ENCODE measurements around the gene MBLAC1.
"Not testable (repeated sequence)": the region's sequence is repeated elsewhere in the genome, so short reads cannot be mapped to it uniquely, and the experiment has no call there.

Gene MBLAC1

GRCh38 chr7:100124301-100125230, 2.2 kb upstream of the MBLAC1 start:
- no peak for DNase-seq

DNA sequence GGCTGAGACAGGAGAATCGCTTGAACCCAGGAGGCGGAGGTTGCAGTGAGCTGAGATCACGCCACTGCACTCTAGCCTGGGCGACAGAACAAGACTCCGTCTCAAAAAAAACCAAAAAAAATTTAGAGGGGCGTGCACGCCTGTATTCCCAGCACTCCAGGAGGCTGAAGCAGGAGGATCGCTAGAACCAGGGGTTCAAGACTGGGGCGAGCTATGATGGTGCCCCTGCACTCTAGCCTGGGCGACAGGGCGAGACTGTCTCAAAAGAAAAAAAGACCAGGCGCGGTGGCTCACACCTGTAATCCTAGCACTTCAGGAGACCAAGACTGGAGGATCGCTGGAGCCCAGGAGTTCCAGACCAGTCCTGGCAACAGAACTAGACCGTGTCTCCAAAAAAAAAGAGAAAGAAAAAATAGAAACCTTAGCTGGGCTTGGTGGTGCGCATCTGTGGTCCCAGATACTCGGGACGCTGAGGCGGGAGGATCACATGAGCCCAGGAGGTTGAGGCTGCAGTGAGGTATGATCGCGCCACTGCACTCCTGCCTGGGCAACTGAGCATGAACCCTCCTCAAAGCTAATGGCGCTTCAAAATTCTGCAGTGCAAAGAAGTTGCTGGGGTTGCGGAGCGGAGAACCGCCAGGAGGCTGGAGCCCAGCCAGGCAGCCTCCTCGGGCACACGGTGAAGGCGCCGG, 382 bp upstream of the MBLAC1 start:
- DNase-seq: no peak

DNA sequence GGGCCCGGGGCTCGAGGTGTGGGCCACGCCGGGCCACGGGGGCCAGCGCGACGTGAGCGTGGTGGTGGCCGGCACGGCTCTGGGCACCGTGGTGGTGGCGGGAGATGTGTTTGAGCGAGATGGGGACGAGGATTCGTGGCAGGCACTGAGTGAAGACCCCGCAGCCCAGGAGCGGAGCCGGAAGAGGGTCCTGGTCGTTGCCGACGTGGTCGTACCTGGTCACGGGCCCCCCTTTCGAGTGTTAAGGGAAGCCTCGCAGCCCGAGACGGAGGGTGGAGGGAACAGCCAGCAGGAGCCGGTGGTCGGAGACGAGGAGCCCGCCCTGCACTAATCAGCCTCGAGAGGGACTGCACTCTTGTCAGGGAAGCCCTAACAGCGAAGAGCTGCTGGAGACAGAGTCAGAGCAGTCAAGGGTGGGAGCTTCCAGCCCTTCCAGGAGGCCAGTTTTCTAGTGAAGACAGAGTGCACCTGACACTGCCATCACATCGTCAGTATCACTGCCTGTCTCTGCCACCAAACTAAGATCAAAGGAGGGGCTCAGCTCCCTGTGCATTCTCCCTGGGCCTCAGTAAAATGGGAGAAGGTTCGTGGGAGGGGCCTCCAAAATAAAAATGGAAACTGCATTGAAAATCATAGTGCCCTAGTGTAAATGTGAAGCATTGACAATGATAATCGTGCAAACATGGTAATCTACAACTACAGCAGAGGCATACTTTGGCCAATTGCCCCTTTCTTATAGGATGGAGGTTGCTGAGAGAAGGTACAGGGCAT, 1.3 kb downstream of the MBLAC1 start:
- no peak for DNase-seq

DNA sequence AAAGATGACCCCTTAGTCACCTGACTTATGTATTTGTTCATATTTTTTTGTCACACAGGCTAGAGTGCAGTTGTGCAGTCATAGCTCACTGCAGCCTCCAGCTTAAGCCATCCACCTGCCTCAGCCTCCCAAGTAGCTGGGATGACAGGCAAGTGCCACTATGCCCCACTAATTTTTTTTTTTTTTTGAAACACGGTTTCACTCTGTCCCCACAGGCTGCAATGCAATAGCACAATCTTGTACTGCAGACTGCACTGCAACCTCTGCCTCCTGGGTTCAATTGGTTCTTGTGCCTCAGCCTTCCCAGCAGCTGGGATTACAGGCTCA, 1.8 kb downstream of the MBLAC1 start:
- DNase-seq: no peak

GRCh38 chr7:100130220-100130607, 3.4 kb downstream of the MBLAC1 start:
- not testable (repeated sequence) for DNase-seq

DNA sequence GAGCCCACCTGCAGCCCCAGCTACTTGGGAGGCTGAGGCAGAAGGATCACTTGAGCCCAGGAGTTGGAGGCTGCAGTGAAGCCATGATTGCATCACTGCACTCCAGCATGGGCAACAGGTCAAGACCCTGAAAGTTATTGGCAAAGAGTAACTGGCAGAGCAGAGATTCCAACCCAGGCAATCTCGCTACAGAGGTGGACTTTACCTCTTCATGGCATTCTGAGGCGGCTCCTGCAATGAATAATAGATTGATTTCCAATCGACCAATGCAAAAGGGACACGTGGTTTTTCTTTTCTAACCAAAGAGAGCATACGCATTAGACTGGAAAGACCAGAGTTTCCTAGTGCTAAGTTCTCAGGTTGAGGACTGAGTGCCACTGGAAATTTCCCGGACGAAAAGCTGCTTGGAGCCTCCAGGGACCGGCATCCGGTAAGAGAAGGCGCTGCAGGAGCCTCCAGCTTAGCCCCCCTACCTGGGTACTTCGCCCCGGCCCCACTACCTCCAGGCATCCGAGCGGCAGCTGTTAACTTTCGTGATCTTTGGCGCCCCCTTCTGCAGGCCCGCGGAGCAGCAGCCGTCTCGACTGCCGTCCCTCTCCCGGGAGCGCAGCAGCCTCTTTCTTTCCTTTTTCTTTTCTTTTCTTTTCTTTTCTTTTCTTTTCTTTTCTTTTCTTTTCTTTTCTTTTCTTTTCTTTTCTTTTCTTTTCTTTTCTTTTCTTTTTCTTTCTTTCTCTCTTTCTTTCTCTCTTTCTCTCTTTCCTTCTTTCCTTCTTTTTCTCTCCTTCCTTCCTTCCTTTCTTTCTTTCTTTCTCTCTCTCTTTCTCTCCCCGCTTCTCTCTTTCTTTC, 4.1 kb downstream of the MBLAC1 start:
- peak; percentile 75 for DNase-seq

- DNase-seq: no peak
These were observed 5.4 kb downstream of the MBLAC1 start for GRCh38 chr7:100132126-100132525.

DNA sequence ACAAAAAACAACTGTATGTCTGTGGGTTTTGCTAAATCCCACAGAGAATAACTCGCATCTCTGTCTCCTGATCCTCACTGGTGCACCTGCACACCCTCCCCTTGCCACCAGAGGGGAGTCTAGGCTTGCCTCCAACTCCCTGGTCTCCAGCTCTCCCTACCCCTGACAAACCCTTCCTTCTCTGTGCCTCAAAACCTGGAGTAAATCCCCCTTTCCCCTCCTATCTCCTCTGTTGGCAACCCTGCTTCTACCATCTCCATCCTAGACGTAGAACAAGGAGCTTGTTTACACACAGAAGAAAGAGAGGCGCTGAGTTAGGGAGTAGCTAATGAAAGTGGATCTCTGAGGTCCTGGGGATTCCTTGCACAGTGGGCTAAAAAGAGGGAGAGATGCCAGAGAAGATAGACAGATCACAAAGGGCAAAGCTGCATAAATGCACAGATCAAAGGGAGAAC, 6.0 kb downstream of the MBLAC1 start:
- peak; percentile 67 for DNase-seq

- no peak for DNase-seq
These were observed 11.3 kb downstream of the MBLAC1 start for GRCh38 chr7:100137851-100138760.

DNA sequence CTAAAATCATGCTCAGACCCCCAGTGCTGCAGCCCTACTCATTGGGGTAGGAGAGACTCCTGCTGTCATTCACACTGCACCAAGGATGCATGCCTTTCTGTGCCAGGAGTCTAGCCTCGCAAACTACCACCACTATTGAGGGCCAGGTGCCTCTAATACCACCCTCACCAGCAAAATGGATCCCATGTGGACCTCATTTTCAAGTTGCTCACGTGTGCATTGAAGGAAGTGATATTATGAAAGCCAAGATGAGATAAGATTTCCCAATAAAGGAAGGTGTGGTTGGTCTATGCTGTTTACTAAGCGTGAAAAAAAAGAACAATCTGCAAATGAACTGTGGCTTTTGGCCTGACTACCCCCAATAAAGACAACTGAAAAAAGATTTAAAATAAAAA, 14.8 kb downstream of the MBLAC1 start:
- no peak for DNase-seq

GRCh38 chr7:100142461-100142860, 15.7 kb downstream of the MBLAC1 start:
- DNase-seq: no peak

DNA sequence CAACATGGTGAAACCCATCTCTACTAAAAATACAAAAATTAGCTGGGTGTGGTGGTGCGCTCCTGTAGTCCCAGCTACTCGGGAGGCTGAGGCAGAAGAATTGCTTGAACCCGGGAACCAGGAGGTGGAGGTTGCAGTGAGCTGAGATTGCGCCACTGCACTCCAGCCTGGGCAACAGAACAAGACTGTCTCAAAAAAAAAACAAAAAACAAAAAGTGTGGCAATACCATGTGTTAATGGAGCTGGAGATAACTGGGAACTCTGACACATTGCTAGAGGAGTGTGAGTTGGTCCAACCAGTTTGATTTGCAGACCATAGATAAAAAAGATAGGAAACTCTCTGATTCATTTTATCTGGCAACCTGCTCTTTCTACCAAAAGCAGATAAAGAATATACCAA, 19.6 kb downstream of the MBLAC1 start:
- not testable (repeated sequence) for DNase-seq

GRCh38 chr7:100147278-100147677, 20.5 kb downstream of the MBLAC1 start:
- DNase-seq: no peak

DNA sequence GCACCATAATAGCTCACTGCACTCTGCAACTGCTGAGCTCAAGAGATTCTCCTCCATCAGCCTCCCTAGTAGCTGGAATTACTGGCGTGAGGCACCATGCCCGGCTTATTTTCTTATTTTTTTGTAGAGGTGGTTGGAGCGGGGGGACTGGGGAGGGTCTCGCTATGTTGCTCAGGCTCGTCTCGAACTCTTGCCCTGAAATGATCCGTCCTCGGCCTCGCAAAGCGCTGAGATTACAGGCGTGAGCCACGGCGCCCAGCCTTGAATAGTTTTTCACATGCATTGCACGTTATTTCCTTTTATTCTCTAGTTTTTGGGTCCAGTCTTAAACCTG, 21.4 kb downstream of the MBLAC1 start:
- no peak for DNase-seq

- peak; percentile 99 for DNase-seq
These were observed 22.0 kb downstream of the MBLAC1 start, which contains the start of gene LAMTOR4 for GRCh38 chr7:100148559-100149328. LAMTOR4 (plus strand) TSS chr7:100148918; CDS start chr7:100148973, 55 bp downstream.

- no peak for DNase-seq
These were observed 25.6 kb downstream of the MBLAC1 start for GRCh38 chr7:100152404-100152803.

DNA sequence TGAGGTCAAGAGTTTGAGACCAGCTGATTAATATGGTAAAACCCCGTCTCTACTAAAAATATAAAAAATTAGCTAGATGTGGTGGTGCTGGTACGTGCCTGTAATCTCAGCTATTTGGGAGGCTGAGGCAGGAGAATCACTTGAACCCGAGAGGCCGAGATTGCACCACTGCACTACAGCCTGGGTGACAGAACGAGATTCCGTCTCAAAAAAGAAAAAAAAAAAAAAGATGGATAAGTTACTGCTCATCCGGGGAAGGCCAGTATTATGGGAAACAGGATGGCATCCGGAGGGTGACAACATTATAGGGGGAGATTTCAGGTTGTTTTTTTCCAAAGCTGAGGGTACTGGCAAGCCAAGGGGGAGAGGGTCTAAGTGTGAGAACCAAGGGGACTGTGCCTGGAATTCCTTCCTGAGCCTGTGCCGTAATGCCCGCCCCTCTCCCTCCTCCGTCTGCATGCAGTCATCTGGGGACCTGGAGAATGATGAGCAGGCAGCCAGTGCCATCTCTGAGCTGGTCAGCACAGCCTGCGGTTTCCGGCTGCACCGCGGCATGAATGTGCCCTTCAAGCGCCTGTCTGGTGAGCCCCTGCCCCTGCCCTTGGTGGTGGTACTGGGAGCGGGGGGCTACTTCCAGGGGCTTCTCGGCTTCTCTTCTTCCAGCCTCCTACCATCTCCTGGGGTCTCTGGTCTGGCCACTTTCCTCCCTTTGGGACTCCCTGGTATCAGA, 26.3 kb downstream of the MBLAC1 start:
- DNase-seq: no peak

GRCh38 chr7:100153708-100154535, 27.2 kb downstream of the MBLAC1 start:
- no peak for DNase-seq

Data from CD4-positive, alpha-beta T cell treated with Interleukin-4 for 4 hours (primary cell).